Liver (tissue), 9 donors: Measurements from ENCODE around the gene KRT84. TPM values are rescaled to one million over a fixed set of nuclear protein-coding genes. Genes with fewer than 3 reads are reported as not detected.

ENCODE experiments used
- DNase-seq: peaks from one replicate; pipeline ENCODE4 v3.0.0-alpha.2; 2017; ENCODE audit warnings: low spot score
- H3K27ac ChIP-seq, 2 donors: one replicate each; pipeline ENCODE4 v1.7.0; 2013; ENCODE audit warnings: inconsistent platforms in 2 of 2, low read length in 2 of 2, control low read depth in 1 of 2, low read depth in 1 of 2, mild to moderate bottlenecking in 1 of 2
- H3K27me3 ChIP-seq, 4 donors: one replicate each; pipeline versions ENCODE4 v1.6.1 to v1.7.0; 2013; ENCODE audit warnings: low read length in 3 of 4, inconsistent platforms in 1 of 4, mild to moderate bottlenecking in 1 of 4, moderate library complexity in 1 of 4; ENCODE audit not compliant: control insufficient read depth in 4 of 4, insufficient read depth in 4 of 4
- H3K36me3 ChIP-seq, 4 donors: one replicate each; pipeline versions ENCODE4 v1.6.1 to v1.7.0; 2013; ENCODE audit warnings: low read length in 3 of 4, mild to moderate bottlenecking in 3 of 4, low read depth in 1 of 4, moderate library complexity in 1 of 4; ENCODE audit not compliant: control insufficient read depth in 4 of 4, insufficient read depth in 3 of 4
- H3K4me1 ChIP-seq, 4 donors: one replicate each; pipeline versions ENCODE4 v1.6.1 to v1.7.0; 2013; ENCODE audit warnings: low read length in 3 of 4, mild to moderate bottlenecking in 3 of 4, moderate library complexity in 1 of 4; ENCODE audit not compliant: control insufficient read depth in 4 of 4, insufficient read depth in 4 of 4
- H3K4me3 ChIP-seq, 3 donors: one replicate each; pipeline versions ENCODE4 v1.6.1 to v1.7.0; 2013; ENCODE audit warnings: low read length in 3 of 3, control low read depth in 1 of 3, low read depth in 1 of 3, mild to moderate bottlenecking in 1 of 3
- H3K9ac ChIP-seq, 2 donors: one replicate each; pipeline ENCODE4 v1.7.0; 2013; ENCODE audit warnings: low read length in 2 of 2, mild to moderate bottlenecking in 2 of 2, moderate library complexity in 2 of 2, control low read depth in 1 of 2, low read depth in 1 of 2
- H3K9me3 ChIP-seq, 4 donors: one replicate each; pipeline versions ENCODE4 v1.6.1 to v1.7.0; 2013; ENCODE audit warnings: low read length in 3 of 4; ENCODE audit not compliant: control insufficient read depth in 4 of 4
- CTCF ChIP-seq: fragments of 150-350 bp; IDR thresholded peaks from 2 replicates; pipeline ENCODE4 v1.5.1; 2017; ENCODE audit warnings: improper control_type of control experiment, low read depth, low read length; ENCODE audit not compliant: missing input control
- EGR1 ChIP-seq, 2 donors: IDR thresholded peaks; 2 replicates each; pipeline ENCODE4 v1.6.1; 2016 to 2018; ENCODE audit warnings: antibody characterized with exemption in 2 of 2, low read depth in 2 of 2
- FOXA1 ChIP-seq: IDR thresholded peaks from 2 replicates; pipeline ENCODE4 v1.6.1; 2016; ENCODE audit warnings: antibody characterized with exemption
- HNF4A ChIP-seq, 2 donors: conservative IDR thresholded peaks; 2 replicates each; pipeline ENCODE4 v1.6.1; 2016; ENCODE audit warnings: antibody characterized with exemption in 2 of 2, mild to moderate bottlenecking in 2 of 2
- HNF4G ChIP-seq: IDR thresholded peaks from 2 replicates; pipeline ENCODE4 v1.6.1; 2016; ENCODE audit warnings: antibody characterized with exemption
- JUND ChIP-seq, 2 donors: IDR thresholded peaks; 2 replicates each; pipeline ENCODE4 v1.6.1; 2016; ENCODE audit warnings: antibody characterized with exemption in 2 of 2
- MAX ChIP-seq: IDR thresholded peaks from 2 replicates; pipeline ENCODE4 v1.6.1; 2016; ENCODE audit warnings: antibody characterized with exemption
- NR2F2 ChIP-seq: IDR thresholded peaks from 2 replicates; pipeline ENCODE4 v1.6.1; 2016; ENCODE audit warnings: antibody characterized with exemption
- RAD21 ChIP-seq, 2 donors: IDR thresholded peaks; 2 replicates each; pipeline ENCODE4 v1.6.1; 2016; ENCODE audit warnings: antibody characterized with exemption in 2 of 2, mild to moderate bottlenecking in 2 of 2
- RXRA ChIP-seq, 2 donors: IDR thresholded peaks; 2 replicates each; pipeline ENCODE4 v1.6.1; 2017 to 2018; ENCODE audit warnings: antibody characterized with exemption in 2 of 2, mild to moderate bottlenecking in 1 of 2
- SP1 ChIP-seq: IDR thresholded peaks from 2 replicates; pipeline ENCODE4 v1.6.1; 2018; ENCODE audit warnings: antibody characterized with exemption, mild to moderate bottlenecking
- WGBS: extraction: QIAGEN DNeasy Blood & Tissue Kit; methylation state at CpG from one replicate; pipeline ENCODE4 v1.1.7; 2013; 5-methylcytosine and 5-hydroxymethylcytosine counted together
- polyA plus RNA-seq, 2 donors: library from polyadenylated mRNA; stranded (reverse) in 1 of 2; unstranded in 1 of 2; fragments of 200-250 nt in 1 of 2; fragments of >200 nt in 1 of 2; fragmentation: Nextera tagmentation in 1 of 2; extraction: Ambion mirVana in 1 of 2; gene quantifications; one replicate each; pipeline versions ENCODE4 v1.2.1 to v1.2.3, GENCODE V29; 2013 to 2015
- total RNA-seq, 2 donors: library from RNA; depleted of rRNA; stranded (reverse); fragments of >200 nt; gene quantifications; one replicate each; pipeline ENCODE4 v1.2.3, GENCODE V29; 2014
- TF ChIP-seq, protein P1 (sequence below): IDR thresholded peaks from 2 replicates; pipeline ENCODE4 v1.6.1; 2016; ENCODE audit warnings: antibody characterized with exemption
- TF ChIP-seq, protein P2 (sequence below): IDR thresholded peaks from 2 replicates; pipeline ENCODE4 v1.6.1; 2016; ENCODE audit warnings: antibody characterized with exemption, mild to moderate bottlenecking
- donor health status: healthy.
- donor health status: healthy.
- donor health status: healthy.
- donor health status: healthy.
- donor health status: healthy.

KRT84 gene
- total and polyA plus RNA-seq, 4 donors = not detected

GRCh38 chr12:52394836-52395405 lies 9.5 kb upstream of the KRT84 start:
- TF ChIP-seq CTCF = no peak
- DNase-seq = no peak

DNA sequence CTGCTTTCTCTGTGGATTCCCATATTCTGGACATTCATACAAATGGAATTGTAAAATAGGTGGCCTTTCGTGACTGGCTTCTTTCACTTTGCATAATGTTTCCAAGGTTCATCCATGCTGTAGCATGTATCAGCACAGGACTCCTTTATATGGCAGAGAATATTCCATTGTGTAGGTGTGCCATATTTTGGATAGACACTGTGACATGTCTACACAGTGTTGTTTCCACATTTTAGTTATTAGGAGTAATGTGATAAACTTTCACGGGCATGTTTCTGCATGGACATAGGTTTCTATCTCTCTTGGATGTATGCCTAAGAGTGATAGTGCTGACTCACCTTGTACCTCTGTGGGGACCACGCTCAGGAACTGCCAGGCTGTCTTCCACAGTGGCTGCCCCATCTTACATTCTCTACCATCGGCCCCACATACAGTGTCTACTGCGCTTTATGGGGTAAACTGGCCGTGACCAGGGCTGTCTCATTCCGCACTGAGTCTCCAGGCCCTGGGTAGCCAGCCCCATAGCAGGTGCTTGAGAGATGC lies 7.1 kb upstream of the KRT84 start:
- no peak overlapping the region for H3K9ac ChIP-seq
- no peak overlapping the region for H3K27ac ChIP-seq
- H3K27me3 ChIP-seq = peaks cover 0 to 2% (median 0%) of the 10 kb centered on the region in 4 donors
- H3K9me3 ChIP-seq = no peaks in the 10 kb centered on the region
- 91% methylated on average over 7 of the region's 7 CpGs for WGBS
- H3K4me1 ChIP-seq = no peaks in the 10 kb centered on the region
- no peak for DNase-seq
- no peaks in the 10 kb centered on the region for H3K36me3 ChIP-seq
- TF ChIP-seq MAX (no peak), CTCF (no peak), RXRA (IDR thresholded peaks at IDR 0.05) (no peak), HNF4G (no peak), EGR1 (IDR thresholded peaks at IDR 0.05; ENCODE audit: low read depth in 2 of 2) (no peak), FOXA1 (no peak), JUND (IDR thresholded peaks at IDR 0.05) (no peak)
- TF ChIP-seq, protein P1, sequence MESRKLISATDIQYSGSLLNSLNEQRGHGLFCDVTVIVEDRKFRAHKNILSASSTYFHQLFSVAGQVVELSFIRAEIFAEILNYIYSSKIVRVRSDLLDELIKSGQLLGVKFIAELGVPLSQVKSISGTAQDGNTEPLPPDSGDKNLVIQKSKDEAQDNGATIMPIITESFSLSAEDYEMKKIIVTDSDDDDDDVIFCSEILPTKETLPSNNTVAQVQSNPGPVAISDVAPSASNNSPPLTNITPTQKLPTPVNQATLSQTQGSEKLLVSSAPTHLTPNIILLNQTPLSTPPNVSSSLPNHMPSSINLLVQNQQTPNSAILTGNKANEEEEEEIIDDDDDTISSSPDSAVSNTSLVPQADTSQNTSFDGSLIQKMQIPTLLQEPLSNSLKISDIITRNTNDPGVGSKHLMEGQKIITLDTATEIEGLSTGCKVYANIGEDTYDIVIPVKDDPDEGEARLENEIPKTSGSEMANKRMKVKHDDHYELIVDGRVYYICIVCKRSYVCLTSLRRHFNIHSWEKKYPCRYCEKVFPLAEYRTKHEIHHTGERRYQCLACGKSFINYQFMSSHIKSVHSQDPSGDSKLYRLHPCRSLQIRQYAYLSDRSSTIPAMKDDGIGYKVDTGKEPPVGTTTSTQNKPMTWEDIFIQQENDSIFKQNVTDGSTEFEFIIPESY = no peak
- H3K4me3 ChIP-seq = no peak overlapping the region

More at GRCh38 chr12:52394836-52395405, 9.5 kb upstream of the KRT84 start:
- Histone ChIP-seq H3K4me1 (no peaks in the 10 kb centered on the region), H3K4me3 (no peak overlapping the region), H3K36me3 (no peaks in the 10 kb centered on the region), H3K27ac (no peak overlapping the region), H3K27me3 (no peaks in the 10 kb centered on the region), H3K9ac (no peak overlapping the region), H3K9me3 (no peaks in the 10 kb centered on the region)
- 82% methylated on average over 13 of the region's 13 CpGs for WGBS

DNA sequence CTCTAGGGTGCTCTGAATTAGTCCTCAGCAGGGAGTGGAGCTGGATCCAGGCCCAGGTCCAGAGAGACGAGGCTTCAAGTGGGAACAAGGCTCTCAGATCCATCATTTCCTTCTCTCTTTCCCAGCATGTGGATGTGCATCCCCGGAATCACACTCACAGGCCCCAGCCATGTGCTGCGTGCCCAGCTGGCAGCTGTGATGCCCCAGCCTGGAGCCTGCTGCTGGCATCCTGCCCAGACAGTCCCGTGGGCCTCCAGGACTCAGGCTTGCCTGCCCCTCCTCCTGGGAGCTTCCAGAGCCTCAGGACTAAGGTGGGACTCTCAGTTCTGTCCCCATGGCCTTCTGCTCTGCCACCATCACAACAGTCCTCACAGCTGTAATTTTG lies 6.2 kb upstream of the KRT84 start:
- TF ChIP-seq HNF4A (conservative IDR thresholded peaks at IDR 0.05) (no peak), RAD21 (IDR thresholded peaks at IDR 0.05) (no peak), HNF4G (no peak), NR2F2 (no peak), EGR1 (IDR thresholded peaks at IDR 0.05; ENCODE audit: low read depth in 2 of 2) (no peak), JUND (IDR thresholded peaks at IDR 0.05) (no peak), RXRA (IDR thresholded peaks at IDR 0.05) (no peak), SP1 (no peak), MAX (no peak)
- TF ChIP-seq, protein P2, sequence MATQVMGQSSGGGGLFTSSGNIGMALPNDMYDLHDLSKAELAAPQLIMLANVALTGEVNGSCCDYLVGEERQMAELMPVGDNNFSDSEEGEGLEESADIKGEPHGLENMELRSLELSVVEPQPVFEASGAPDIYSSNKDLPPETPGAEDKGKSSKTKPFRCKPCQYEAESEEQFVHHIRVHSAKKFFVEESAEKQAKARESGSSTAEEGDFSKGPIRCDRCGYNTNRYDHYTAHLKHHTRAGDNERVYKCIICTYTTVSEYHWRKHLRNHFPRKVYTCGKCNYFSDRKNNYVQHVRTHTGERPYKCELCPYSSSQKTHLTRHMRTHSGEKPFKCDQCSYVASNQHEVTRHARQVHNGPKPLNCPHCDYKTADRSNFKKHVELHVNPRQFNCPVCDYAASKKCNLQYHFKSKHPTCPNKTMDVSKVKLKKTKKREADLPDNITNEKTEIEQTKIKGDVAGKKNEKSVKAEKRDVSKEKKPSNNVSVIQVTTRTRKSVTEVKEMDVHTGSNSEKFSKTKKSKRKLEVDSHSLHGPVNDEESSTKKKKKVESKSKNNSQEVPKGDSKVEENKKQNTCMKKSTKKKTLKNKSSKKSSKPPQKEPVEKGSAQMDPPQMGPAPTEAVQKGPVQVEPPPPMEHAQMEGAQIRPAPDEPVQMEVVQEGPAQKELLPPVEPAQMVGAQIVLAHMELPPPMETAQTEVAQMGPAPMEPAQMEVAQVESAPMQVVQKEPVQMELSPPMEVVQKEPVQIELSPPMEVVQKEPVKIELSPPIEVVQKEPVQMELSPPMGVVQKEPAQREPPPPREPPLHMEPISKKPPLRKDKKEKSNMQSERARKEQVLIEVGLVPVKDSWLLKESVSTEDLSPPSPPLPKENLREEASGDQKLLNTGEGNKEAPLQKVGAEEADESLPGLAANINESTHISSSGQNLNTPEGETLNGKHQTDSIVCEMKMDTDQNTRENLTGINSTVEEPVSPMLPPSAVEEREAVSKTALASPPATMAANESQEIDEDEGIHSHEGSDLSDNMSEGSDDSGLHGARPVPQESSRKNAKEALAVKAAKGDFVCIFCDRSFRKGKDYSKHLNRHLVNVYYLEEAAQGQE = no peak
- TF ChIP-seq, protein P1 = no peak
- Histone ChIP-seq H3K4me3 (no peak overlapping the region), H3K9ac (no peak overlapping the region), H3K36me3 (no peaks in the 10 kb centered on the region), H3K27me3 (peaks cover 0 to 2% (median 0%) of the 10 kb centered on the region in 4 donors), H3K27ac (no peak overlapping the region), H3K4me1 (no peaks in the 10 kb centered on the region), H3K9me3 (no peaks in the 10 kb centered on the region)
- no peak for DNase-seq
- 66% methylated on average over 4 of the region's 4 CpGs for WGBS
